HTR-8/SVneo (cell line): ENCODE measurements around the gene TRMT1.
A peak's percentile ranks its signal among the peaks of the same experiment; 100 is the strongest.

Experiments
- DNase-seq: peaks from one replicate; pipeline ENCODE4 v3.0.0; 2011; ENCODE audit warnings: low spot score, mixed read lengths; ENCODE audit not compliant: insufficient read length
- FAIRE-seq: peaks from 2 replicates; lab custom pipeline; 2011; peaks lifted over from hg19 to GRCh38; lab: Jason Lieb, UNC

Gene TRMT1

GRCh38 chr19:13127811-13128575 lies 11.5 kb upstream of the TRMT1 start:
- FAIRE-seq, result no peak

GRCh38 chr19:13127051-13127450 lies 10.5 kb upstream of the TRMT1 start:
- FAIRE-seq, result no peak
- no peak for DNase-seq

More at GRCh38 chr19:13127811-13128575, 11.5 kb upstream of the TRMT1 start:
- DNase-seq, result no peak

- DNase-seq, result no peak
- no peak for FAIRE-seq
These were observed 6.7 kb upstream of the TRMT1 start for GRCh38 chr19:13122980-13123957.

DNA sequence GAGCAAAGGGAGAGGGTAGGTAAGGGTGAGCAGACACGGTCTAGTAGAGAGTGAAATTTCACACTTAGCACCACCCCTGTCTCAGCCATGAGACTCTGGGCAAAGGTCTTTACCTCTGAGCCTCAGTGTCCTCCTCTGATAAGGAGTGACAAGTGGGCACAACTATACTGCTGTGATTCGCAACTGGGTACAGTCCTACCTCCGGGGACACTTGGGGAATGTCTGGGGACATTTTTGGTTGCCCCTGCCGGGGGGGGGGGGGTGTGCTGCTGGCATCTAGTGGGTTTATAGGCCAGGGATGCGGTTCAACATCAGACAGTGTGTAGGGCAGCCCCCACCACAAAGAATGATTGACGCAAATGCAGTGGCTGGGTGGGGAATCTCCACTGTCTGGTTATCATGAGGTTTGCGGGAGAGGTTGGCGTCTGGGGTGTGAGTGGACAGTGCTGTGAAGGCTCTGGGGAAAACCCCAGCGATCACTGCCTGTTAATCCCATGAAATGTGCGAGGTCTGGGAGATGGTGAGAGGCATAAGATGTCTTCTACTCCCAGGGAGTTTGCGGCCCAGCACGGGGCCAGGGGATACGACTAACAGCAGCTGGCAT lies 5.8 kb upstream of the TRMT1 start:
- FAIRE-seq (no peak), DNase-seq (no peak)

DNA sequence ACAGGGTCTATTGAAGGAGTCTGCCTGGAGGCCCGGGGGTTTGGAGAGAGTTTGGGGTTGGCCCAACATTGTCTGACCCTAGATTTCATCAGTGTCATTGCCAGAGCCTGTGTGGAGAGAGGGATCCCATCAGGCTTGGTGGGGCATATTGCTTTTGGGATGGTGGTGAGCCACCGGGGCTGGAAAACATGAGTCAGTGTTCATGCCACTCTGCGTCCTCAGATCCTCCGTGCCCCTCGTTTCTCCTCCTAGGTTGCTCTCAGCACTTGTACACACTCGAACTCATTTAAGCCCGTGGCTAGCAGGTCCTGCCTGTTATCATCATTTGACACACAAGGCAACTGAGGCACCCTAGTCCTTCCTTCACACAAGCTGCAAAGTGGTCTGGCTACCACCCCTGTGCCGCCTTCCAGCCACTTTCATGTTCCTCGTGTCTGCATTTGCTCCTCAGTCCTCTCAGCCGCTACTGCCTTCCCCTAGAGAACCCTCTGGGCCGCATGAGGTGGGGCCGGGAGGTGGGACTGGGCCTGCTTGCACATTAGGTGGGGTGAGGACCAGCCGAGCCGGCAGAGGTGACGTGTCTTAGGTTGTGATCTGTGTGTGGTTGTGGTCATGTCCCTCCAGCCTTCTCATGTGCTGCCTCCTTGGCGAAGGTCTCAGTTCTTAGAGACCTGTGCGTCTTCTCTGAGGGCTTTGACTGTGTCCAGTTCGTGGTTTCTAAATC lies 5.2 kb upstream of the TRMT1 start:
- DNase-seq (no peak), FAIRE-seq (no peak)

DNA sequence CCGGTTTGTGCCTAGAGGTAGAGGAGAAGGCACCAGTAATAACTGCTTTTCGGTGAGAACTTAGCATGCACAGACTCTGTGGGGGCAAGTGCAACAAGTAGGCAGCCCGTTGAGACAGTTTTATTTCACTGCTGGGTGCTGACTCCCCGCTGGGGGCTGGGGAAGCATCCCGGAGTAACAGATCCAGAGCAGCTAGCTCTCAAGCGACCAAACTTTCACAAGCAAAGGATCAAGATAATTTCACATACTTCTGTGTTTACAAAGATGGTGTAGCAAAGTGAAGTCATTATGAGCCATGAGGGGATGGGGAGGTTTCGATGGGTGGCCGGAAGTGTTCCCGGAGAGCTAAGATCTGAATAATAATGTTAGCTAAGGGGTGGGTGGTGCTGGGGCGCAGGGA lies 4.3 kb upstream of the TRMT1 start:
- no peak for DNase-seq
- no peak for FAIRE-seq

DNA sequence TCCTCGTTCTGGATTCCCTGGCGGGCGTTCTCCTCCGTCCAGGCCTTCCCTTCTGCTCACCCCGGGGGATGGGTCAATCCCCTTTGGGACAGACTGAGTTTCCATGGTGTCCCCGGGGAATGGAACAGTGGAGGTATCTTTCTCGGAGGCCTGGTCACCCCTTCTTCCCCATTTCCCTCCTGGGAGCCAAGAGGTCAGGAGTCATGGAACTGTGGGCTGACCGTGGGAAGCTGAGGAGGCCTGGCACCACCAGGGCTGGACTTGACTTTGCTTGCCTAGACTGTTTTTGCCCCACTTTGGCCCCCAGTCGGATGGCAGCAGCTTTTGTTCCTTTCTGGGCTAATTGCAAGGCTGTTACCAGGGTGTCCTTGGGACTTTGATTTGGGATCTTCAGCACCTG lies 3.5 kb upstream of the TRMT1 start:
- FAIRE-seq (no peak), DNase-seq (no peak)

DNA sequence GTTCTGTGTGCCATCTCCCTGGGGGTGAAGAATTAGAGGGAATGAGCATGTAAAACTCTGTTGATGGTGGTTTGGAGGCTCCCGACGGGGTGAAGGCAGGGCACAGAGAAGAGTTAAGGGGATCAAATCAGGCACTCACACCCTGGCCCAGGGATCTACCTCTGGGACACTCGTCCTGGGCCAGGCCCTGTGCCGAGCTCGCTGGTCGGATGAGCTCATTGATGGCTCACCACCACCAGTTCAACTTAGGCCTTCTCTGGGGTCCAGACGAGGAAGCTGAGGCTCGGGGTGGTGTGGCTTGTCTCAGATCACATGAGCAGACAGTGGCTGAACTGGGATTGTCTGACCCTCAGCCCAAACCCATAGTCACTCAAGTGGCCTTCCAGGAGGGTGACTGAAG lies 3.1 kb upstream of the TRMT1 start:
- no peak for DNase-seq

GRCh38 chr19:13118424-13119193 lies 2.1 kb upstream of the TRMT1 start:
- no peak for FAIRE-seq
- DNase-seq, result peak; percentile 84

More for the DNA sequence above, 3.1 kb upstream of the TRMT1 start:
- FAIRE-seq, result no peak

- DNase-seq (peak; percentile 95), FAIRE-seq (peak; percentile 55)
These were observed 1.4 kb upstream of the TRMT1 start, which contains the start of gene NACC1 for GRCh38 chr19:13117772-13118423. NACC1 (plus strand) TSS chr19:13118264; CDS start chr19:13135208, 16,944 bp downstream.

DNA sequence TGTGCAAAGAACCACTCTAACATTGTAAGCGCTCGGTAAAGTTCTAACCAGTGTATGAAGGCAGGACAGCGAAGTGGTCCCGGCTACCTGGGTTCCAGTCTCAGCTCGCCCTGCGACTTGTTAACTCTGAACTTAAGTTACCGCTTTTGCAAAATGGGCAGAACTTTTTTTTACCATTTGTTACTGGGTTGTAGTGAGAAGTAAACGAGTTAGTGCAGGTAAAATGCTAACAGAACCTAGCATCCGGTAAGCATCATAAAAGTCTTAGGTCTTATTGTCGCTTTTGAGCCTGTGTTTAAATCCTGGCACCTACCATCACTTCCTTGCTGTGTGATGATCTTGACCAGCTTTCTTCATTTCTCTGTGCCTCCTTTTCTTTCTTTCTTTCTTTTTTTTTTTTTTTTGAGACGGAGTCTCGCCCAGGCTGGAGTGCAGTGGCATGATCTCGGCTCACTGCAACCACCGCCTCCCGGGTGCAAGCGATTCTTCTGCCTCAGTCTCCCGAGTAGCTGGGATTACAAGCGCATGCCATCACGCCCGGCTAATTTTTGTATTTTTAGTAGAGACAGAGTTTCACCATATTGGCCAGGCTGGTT lies 734 bp upstream of the TRMT1 start:
- no peak for FAIRE-seq
- no peak for DNase-seq

GRCh38 chr19:13115936-13116281 lies 631 bp downstream of the TRMT1 start:
- FAIRE-seq (no peak), DNase-seq (no peak)

DNA sequence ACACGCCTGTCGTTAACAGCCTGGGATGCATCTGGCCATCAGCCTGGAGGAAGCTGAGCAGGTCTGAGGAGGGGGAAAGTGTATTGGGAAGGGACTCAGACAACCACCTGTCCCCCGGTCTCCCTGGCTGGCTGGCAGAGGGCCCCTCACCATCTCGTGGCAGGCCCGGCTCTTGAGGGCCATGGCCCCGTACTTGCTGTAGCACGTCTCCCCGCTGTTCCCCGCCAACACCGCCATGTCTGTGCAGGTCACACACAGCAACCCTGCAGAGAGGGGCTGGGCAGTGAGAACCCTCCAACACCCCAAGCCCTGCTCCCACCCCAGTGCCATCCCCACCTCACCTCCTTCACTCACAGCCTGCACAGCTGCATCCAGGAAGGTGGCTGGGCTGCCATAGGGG lies 4.0 kb downstream of the TRMT1 start:
- no peak for FAIRE-seq
- DNase-seq, result no peak

GRCh38 chr19:13110099-13110610 lies 6.4 kb downstream of the TRMT1 start:
- FAIRE-seq (no peak), DNase-seq (no peak)

- no peak for FAIRE-seq
- no peak for DNase-seq
These were observed 7.0 kb downstream of the TRMT1 start for GRCh38 chr19:13109361-13110098.

- DNase-seq, result no peak
- no peak for FAIRE-seq
These were observed 11.5 kb downstream of the TRMT1 start for GRCh38 chr19:13104848-13105711.
